ENCODE measurements around the gene MRPS27. TPM values are rescaled to one million over a fixed set of nuclear protein-coding genes. Genes with fewer than 3 reads are reported as not detected.

MRPS27 gene
- total RNA-seq, 4 donors from 2014 or later, result 14.3 to 34.7 (median 27.9) TPM

DNA sequence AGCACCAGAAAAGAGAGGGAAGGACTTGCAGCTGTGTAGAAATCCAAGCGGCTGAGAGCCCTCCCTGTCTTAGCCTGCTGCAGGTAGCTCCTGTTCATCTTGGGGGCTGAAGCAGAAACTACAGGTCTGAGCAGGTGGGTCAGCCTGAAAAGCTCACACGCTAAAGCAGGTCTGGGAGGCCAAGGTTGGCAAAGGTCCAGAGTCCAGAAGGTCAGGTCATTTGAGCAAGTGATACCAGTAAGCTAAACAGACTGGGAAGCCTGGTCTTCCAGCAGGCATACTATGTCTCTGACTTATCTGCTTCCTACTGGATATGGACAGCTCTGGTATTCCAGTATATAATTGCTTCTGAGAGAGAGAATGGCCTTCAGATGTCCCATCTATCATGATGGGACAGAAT lies 26.4 kb upstream of the MRPS27 start:
- Histone ChIP-seq H3K4me3 (no peak overlapping the region), H3K9me3 (no peaks in the 10 kb centered on the region), H3K27me3 (no peaks in the 10 kb centered on the region), H3K27ac (no peak overlapping the region), H3K4me1 (no peaks in the 10 kb centered on the region), H3K36me3 (no peaks in the 10 kb centered on the region)
- intact Hi-C loops (cut with DNase I; ENCODE audit: low total_unique reads), result no loop called here
- DNase-seq, result no peak
- in situ Hi-C loops (cut with MboI; ENCODE audit: low pct_ligation_motif_present in 1 of 4, low pct_unique_long_range_greater_than_20kb in 1 of 4, low sequenced_read_pairs in 3 of 4), result no loop called here
- TF ChIP-seq EP300 (IDR thresholded peaks at IDR 0.05; ENCODE audit: low read depth), result no peak
- no peak for TF ChIP-seq POLR2AphosphoS5 (IDR thresholded peaks at IDR 0.05)
- no peak for TF ChIP-seq POLR2A (IDR thresholded peaks at IDR 0.05)
- WGBS, 2 donors (ENCODE audit: low coverage in 1 of 2), result 67 to 90% methylated on average over 1 to 2 of the region's 2 CpGs

DNA sequence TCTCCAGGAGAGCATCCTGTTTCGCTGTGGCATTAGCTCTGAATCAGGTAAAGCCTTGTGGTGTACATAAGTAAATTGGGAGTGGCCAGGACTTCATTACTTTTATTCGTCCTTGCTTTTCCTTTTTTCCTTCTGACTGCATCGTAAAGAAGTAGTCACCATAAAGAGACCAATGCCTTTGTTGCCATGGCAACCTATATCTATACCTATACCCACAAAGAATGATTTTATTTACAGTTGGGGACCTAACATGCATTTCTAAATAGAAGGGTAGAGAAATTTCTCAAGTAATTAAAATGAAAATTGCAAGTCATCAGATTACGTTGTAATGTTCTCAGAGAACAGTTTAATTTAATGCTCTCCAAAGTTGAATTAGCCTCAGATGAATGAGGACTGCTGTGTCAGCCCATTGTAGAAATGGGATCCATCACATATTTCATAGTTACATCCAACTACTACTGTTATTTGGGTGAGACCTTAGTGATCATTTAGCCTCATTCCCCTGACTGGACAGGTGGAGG lies 18.7 kb upstream of the MRPS27 start:
- no peak for DNase-seq
- Histone ChIP-seq H3K4me3 (no peak overlapping the region), H3K36me3 (peaks cover 0 to 22% (median 3%) of the 10 kb centered on the region in 4 donors), H3K9me3 (no peaks in the 10 kb centered on the region), H3K27ac (no peak overlapping the region), H3K27me3 (no peaks in the 10 kb centered on the region), H3K4me1 (no peaks in the 10 kb centered on the region)
- 84 to 95% methylated on average over 4 of the region's 4 CpGs for WGBS, 2 donors (ENCODE audit: low coverage in 1 of 2)
- intact Hi-C loops (cut with DNase I; ENCODE audit: low total_unique reads), result no loop called here
- in situ Hi-C loops (cut with MboI; ENCODE audit: low pct_ligation_motif_present in 1 of 4, low pct_unique_long_range_greater_than_20kb in 1 of 4, low sequenced_read_pairs in 3 of 4), result no loop called here
- no peak for TF ChIP-seq EP300 (IDR thresholded peaks at IDR 0.05; ENCODE audit: low read depth)
- TF ChIP-seq POLR2A (IDR thresholded peaks at IDR 0.05), result no peak
- TF ChIP-seq POLR2AphosphoS5 (IDR thresholded peaks at IDR 0.05), result no peak
- TF ChIP-seq, protein P1, sequence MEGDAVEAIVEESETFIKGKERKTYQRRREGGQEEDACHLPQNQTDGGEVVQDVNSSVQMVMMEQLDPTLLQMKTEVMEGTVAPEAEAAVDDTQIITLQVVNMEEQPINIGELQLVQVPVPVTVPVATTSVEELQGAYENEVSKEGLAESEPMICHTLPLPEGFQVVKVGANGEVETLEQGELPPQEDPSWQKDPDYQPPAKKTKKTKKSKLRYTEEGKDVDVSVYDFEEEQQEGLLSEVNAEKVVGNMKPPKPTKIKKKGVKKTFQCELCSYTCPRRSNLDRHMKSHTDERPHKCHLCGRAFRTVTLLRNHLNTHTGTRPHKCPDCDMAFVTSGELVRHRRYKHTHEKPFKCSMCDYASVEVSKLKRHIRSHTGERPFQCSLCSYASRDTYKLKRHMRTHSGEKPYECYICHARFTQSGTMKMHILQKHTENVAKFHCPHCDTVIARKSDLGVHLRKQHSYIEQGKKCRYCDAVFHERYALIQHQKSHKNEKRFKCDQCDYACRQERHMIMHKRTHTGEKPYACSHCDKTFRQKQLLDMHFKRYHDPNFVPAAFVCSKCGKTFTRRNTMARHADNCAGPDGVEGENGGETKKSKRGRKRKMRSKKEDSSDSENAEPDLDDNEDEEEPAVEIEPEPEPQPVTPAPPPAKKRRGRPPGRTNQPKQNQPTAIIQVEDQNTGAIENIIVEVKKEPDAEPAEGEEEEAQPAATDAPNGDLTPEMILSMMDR (IDR thresholded peaks at IDR 0.05), result no peak

DNA sequence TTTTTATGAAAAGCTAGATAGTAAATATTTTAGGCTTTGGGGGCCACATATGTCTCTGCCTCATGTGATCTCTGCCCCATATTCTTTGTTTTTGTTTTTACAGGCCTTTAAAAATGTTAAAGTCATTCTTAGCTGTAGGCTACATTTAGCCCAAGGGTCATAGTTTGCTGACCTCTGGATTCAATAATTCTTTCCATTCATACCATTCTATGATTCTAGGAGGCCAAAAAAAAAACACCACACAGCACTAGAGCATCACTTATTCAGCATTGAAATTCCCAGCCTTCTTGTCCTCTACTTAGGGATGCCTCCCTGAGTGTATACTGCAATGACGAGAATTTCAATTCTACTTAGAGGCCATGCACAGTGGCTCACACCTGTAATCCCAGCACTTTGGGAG lies 17.1 kb upstream of the MRPS27 start:
- Histone ChIP-seq H3K4me1 (no peaks in the 10 kb centered on the region), H3K9me3 (no peaks in the 10 kb centered on the region), H3K4me3 (no peak overlapping the region), H3K27me3 (no peaks in the 10 kb centered on the region), H3K27ac (no peak overlapping the region), H3K36me3 (peaks cover 0 to 22% (median 3%) of the 10 kb centered on the region in 4 donors)
- DNase-seq, result no peak
- intact Hi-C loops (cut with DNase I; ENCODE audit: low total_unique reads), result no loop called here
- TF ChIP-seq, protein P1 (IDR thresholded peaks at IDR 0.05), result no peak
- TF ChIP-seq POLR2AphosphoS5 (IDR thresholded peaks at IDR 0.05), result no peak
- no peak for TF ChIP-seq EP300 (IDR thresholded peaks at IDR 0.05; ENCODE audit: low read depth)
- TF ChIP-seq POLR2A (IDR thresholded peaks at IDR 0.05), result no peak
- in situ Hi-C loops (cut with MboI; ENCODE audit: low pct_ligation_motif_present in 1 of 4, low pct_unique_long_range_greater_than_20kb in 1 of 4, low sequenced_read_pairs in 3 of 4), result no loop called here
- 80 to 92% methylated on average over 1 of the region's 1 CpG for WGBS, 2 donors (ENCODE audit: low coverage in 1 of 2)

DNA sequence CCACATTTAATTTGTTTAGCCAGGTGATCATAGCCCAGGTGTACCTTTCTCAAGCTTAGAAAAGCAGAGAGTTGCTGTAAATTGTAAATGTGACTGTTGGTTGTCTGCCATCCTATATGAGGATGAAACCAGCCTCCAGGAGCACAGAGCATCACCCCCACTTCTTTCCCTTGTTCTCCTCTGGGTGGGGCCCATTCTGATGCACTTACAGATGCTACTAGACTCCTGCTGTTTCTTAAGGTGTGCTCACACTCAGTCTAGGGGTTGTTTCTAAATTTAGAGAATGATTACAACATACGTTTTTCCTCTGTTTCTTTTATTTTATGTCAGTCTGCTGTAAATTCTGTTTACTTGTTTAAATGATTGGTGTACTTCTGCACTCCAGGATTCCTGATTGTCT lies 10.7 kb upstream of the MRPS27 start:
- Histone ChIP-seq H3K4me3 (no peak overlapping the region), H3K36me3 (peaks cover 0 to 16% (median 5%) of the 10 kb centered on the region in 4 donors), H3K9me3 (no peaks in the 10 kb centered on the region), H3K4me1 (no peaks in the 10 kb centered on the region), H3K27me3 (no peaks in the 10 kb centered on the region), H3K27ac (no peak overlapping the region)
- TF ChIP-seq POLR2A (IDR thresholded peaks at IDR 0.05), result no peak
- TF ChIP-seq, protein P1 (IDR thresholded peaks at IDR 0.05), result no peak
- no peak for TF ChIP-seq POLR2AphosphoS5 (IDR thresholded peaks at IDR 0.05)
- no peak for TF ChIP-seq EP300 (IDR thresholded peaks at IDR 0.05; ENCODE audit: low read depth)
- in situ Hi-C loops (cut with MboI; ENCODE audit: low pct_ligation_motif_present in 1 of 4, low pct_unique_long_range_greater_than_20kb in 1 of 4, low sequenced_read_pairs in 3 of 4), result no loop called here
- intact Hi-C loops (cut with DNase I; ENCODE audit: low total_unique reads), result no loop called here
- no peak for DNase-seq
- WGBS, 2 donors (ENCODE audit: low coverage in 1 of 2), result 38 to 75% methylated on average over 1 of the region's 1 CpG

DNA sequence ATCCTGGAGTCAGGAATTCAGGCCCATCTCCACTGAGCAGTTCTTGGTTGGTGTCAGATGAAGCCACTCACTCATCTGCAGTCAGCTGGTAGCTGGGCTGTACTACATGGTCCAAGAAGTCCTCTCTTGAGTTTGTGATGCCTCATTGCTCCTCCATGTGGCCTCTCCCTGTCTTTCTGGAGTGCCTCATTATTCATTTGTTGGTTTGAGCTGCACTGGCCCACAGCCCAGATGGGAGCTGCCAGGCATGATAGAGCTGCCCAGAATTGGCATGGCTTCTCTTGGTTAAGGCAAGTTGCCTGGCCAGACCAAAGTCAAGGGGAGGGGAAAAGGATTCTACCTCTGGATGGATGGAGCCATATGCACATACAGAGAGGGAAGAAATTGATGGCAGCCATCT lies 8.1 kb upstream of the MRPS27 start:
- Histone ChIP-seq H3K36me3 (peaks cover 0 to 14% (median 5%) of the 10 kb centered on the region in 4 donors), H3K9me3 (no peaks in the 10 kb centered on the region), H3K27me3 (no peaks in the 10 kb centered on the region), H3K4me1 (no peaks in the 10 kb centered on the region), H3K4me3 (no peak overlapping the region), H3K27ac (no peak overlapping the region)
- intact Hi-C loops (cut with DNase I; ENCODE audit: low total_unique reads) (no loop called here), in situ Hi-C loops (cut with MboI; ENCODE audit: low pct_ligation_motif_present in 1 of 4, low pct_unique_long_range_greater_than_20kb in 1 of 4, low sequenced_read_pairs in 3 of 4) (loop anchor here in 1 of 4 donors (10.0 kb wide), 1 partner anchor 543 kb away; no protein-coding TSS in a partner anchor)
- DNase-seq, result no peak
- TF ChIP-seq POLR2AphosphoS5 (IDR thresholded peaks at IDR 0.05), result no peak
- TF ChIP-seq POLR2A (IDR thresholded peaks at IDR 0.05), result no peak
- TF ChIP-seq EP300 (IDR thresholded peaks at IDR 0.05; ENCODE audit: low read depth), result no peak
- TF ChIP-seq, protein P1 (IDR thresholded peaks at IDR 0.05), result no peak

All from transverse colon (tissue), 4 donors.